NCI-H2196 treated with DMSO at 0.1 percent for 48 hours (cell line): ENCODE data around the gene CHRND.
"Not testable (repeated sequence)": the region's sequence is repeated elsewhere in the genome, so short reads cannot be mapped to it uniquely, and the experiment has no call there.

Experiments
- DNase-seq: peaks from one replicate; lab custom pipeline; 2025; ENCODE audit not compliant: unreplicated experiment; lab: John Stamatoyannopoulos, UW

The CHRND gene

GRCh38 chr2:232570481-232570880 is 44.5 kb downstream of the CHRND start:
- DNase-seq: not testable (repeated sequence)

DNA sequence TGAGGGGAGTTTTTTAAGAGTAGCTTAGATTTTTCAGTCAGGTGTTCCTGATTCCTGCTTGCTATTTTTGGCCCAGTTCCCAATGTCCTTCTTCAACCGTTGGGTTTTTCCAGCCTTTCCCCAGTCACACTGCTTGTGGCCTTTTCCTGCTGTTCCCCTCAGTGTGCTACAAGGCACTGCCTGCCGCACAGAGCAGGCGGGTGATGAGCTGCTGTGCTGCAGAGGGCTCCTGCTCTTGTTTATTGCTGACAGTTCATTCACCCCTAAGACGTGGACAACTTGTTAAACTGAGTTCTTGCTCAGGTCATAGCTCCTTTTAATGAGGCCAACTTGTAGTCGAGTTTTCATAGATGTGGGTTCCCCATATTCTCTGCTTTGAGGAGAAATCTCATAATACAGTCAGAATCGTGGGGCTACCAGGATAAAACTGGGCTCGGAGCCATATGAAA is 45.1 kb downstream of the CHRND start:
- no peak for DNase-seq

- DNase-seq: no peak
These were observed 47.1 kb downstream of the CHRND start for GRCh38 chr2:232573042-232573441.

DNA sequence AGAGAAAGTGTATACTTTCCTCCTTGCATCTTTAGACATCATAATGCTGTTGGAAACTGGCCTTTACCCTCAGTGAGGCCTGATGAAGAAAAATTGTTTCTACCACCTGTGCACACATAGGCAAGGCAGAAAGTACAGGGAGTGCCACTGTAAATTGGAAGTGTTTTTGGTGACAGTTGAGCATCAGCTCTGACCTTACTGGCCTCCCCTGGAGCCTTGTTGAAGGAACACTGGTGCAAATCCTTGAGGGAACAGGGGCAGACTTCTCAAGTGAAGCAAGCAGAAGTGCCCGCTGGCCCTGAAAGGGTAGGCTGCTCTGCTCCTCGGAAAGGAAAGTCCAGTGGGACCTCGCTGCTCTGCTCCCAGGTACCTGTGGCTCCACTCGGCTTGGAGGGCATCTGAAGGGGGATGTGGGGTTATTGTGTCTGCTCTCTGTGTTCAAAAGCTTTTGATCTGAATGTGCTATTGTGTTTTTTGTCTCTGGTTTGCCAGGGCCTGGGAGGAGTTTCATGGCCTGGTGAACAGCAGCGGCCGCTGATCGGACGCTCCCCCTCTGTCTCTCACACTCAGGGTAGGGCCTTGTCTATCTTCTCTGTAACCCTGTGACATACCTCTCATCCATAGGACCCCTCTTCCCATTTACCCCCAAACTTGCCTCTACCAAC is 47.9 kb downstream of the CHRND start:
- no peak for DNase-seq

DNA sequence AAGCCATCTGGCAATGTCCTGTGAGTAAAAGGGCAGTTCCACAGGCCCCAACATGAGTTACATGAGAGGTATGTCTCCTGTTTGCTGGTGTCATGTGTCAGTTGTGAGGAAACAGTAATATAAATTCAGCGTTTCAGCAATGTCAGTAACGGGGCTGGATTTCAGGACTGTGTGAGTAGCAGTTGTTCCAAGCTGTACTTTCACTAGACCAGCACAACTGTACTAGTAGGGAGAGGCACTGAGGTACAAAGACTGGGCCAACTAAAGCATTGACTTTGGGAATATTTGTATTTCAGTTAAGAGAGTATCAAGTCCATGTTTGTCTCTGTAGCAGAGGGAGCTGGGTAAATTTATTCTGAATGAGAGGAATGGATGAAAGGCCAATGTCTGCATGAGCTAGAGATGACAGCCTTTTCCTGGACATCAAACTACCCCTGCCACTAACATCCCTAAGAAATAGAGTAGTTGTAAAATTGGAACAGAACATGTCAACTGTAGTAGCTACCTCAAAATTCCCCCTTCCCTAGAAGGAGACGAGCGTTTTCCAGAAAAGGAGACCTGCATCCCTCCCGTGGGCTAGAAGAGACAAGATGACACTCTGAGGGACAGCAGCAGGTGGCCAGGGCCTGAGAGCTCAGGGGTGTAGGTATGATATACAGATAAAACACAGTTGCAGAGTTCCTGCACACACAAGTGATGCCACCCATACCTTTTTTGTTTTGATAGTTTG is 48.9 kb downstream of the CHRND start:
- DNase-seq: no peak

DNA sequence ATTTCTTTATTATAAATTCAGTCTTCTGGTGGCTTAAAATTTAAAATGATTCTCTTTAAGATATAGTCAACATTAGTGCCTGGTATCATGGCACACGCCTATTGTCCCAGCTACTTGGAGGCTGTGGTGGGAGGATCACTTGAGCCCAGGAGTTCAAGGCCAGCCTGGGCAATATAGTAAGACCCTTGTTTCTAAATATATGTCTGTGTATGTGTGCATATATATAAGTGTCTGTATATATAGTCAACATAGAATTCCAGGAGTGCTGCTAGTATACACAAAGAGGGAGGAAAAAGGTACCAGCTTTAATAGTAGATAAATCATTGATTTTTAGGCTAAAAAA is 49.4 kb downstream of the CHRND start:
- no peak for DNase-seq

- DNase-seq: no peak
These were observed 51.0 kb downstream of the CHRND start for GRCh38 chr2:232576995-232577394.

- no peak for DNase-seq
These were observed 51.9 kb downstream of the CHRND start for GRCh38 chr2:232577841-232578240.

DNA sequence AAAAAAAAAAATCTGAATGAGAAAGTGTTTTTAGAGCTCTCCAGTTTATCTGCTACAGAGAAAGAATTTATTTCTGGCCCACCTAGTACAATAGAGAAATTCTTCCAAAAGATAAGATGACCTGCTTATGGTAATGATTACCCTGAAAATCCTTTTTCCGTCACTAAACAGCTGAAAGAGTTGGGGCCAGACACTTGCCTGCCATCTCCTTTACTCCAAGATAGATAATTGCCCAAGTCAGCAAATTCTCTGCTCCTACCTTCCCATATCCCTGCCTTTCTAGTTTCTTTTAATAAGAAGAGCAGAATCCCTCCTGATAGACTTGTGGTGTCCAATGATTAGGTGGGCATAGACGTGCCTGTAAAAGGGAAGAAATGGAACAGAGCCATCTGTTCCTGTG is 52.7 kb downstream of the CHRND start:
- DNase-seq: no peak

DNA sequence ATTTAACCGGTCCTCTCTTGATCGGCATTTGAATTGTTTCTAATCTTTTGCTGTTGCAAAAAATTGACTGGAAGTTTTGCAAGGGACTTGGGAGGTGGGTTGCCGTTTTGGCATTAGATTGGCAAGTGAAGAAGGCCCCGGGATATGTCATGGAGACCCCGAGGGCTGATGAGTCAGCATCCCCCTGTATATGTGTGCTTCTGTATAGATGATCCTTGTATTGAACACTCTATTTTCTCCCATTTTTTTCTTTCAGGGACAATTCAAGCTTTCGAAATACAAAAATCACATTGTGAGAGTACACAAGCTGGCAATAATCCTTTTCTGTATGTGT is 54.7 kb downstream of the CHRND start:
- no peak for DNase-seq

GRCh38 chr2:232581725-232582124 is 55.8 kb downstream of the CHRND start:
- DNase-seq: no peak

GRCh38 chr2:232584238-232584637 is 58.3 kb downstream of the CHRND start:
- no peak for DNase-seq
